NCI-H1105 treated with DMSO at 0.1 percent for 48 hours (cell line): Measurements from ENCODE around the gene ATP8B1.

Experiments
- DNase-seq: peaks from one replicate; lab custom pipeline; 2025; lab: John Stamatoyannopoulos, UW

Gene ATP8B1

DNA sequence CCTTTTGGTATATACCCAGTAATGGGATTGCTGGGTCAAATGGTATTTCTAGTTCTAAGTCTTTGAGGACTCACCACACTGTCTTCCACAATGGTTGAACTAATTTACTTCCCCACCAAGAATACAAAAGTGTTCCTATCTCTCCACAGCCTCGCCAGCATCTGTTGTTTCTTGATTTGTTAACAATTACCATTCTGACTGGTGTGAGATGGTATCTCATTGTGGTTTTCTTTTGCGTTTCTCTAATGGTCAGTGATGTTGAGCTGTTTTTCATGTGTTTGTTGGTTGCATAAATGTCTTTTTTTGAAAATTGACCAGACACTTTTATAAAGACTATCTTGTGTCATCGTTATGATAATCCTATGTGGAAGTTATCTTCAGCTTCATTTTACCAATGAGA is 16.0 kb upstream of the ATP8B1 start:
- DNase-seq: no peak

DNA sequence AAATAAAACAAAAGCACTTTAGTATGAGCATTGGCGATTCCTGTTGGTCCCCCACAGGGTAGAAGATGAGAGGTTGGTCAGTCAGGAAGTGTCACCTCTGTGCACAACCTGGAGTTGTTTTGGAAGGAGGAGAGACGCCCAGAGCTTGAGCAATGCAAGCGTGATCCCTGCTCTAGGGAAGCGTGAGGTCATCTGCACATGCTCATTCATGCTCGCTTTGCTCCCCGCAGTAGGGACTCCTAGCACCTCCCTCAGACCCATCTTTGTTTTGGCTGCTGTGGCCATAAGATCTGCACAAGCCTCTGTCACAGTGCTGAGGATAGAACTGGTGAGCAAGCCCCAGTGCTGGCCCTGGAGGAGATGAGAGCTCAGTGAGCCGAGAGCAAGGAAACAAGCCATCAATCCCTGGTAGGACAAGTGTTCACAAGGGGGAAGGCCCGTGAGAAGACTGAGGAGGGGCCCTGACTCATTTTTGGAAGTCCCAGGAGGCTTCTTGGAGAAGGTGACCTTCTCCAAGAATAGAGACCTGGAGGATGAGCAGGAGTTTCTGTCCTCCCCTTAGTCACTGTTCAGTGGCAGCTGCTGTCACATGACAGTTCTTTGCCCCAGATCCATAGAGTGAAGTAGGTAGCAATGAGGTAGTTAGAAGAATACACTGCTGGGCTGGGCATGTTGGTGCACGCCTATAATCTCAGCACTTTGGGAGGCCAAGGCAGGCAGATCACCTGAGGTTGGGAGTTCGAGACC is 13.3 kb upstream of the ATP8B1 start:
- DNase-seq: no peak

- no peak for DNase-seq
These were observed 11.4 kb upstream of the ATP8B1 start for GRCh38 chr18:57814555-57814954.

- DNase-seq: no peak
These were observed 10.1 kb upstream of the ATP8B1 start for GRCh38 chr18:57813245-57813644.

- no peak for DNase-seq
These were observed 9.0 kb upstream of the ATP8B1 start for GRCh38 chr18:57812126-57812477.

DNA sequence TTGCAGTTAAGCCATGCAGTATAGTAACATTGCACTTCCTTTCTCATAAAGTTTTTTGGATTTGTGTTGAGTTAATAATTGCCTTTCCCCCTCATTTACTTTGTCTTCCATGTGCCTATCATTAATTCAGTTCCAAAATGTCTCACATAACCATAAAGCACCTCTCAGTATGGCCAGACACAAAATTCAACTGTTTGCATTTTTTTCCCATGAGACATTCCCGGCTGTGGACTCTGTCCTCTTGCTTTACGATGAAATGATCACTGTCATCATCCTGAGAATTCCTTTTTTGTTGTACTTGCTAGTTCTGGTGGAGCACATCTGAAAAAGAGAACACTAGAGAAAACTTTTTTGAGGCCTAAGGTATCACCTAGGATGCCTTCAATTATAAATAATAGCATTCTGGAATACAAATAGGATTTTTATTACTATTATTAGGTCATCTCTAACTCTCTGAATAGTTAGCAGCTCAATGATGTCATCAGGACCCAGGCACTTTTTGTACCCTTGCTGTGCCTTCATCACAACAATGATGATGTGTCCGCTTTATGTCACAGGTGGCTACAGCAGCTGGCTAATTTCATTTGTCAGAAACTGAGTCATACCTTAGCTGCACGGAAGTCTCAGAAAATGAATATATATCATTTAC is 8.5 kb upstream of the ATP8B1 start:
- DNase-seq: no peak

DNA sequence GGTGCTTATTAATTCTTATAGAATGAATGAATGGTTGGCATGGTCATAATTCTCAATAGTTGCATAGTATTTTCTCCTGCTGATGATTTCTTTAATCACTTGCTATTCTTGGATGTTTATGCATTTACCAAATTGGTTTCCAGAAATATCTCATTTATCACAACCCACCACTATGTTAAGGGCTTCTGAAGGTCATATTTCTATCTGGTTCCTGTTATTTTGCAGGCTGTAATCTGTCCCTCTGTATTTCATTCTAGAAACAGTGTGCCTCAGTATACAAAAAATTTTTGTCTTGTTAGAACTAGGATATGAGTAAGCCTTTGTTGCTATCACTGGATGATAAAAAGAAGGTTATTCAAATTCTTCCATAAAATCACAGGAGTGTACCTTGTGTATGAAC is 6.1 kb upstream of the ATP8B1 start:
- DNase-seq: no peak

- DNase-seq: no peak
These were observed 4.4 kb upstream of the ATP8B1 start for GRCh38 chr18:57807336-57808117.

DNA sequence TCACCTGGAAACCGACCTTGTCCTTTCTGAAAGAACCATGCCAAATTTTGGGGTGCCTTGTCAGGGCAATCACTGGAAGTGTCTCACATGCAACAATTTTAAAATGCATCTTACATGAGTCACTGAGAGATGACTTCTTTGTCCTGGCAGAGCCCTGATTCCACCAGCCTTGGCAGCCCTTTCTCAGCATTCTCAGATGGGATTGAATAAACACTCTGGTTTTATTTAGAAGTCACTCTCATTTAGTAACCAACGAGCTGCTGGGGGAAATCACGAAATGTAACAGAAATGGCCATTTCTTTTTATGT is 3.8 kb upstream of the ATP8B1 start:
- DNase-seq: no peak

GRCh38 chr18:57806201-57806977 is 3.3 kb upstream of the ATP8B1 start:
- DNase-seq: no peak

DNA sequence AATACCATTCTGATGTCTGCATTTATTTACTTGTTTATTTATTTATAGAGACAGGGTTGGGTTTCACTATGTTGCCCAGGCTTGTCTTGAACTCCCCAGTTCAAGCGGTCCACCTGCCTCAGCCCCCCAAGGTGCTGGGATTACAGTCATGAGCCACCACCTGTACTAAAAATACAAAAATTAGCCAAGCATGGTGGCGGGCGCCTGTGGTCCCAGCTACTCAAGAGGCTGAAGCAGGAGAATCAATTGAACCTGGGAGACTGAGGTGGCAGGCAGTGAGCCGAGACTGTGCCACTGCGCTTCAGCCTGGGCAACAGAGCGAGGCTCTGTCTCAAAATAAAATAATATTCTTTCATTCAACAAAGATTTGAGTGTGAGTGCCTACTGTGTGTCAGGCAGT is 2.0 kb upstream of the ATP8B1 start:
- no peak for DNase-seq

GRCh38 chr18:57804557-57804956 is 1.4 kb upstream of the ATP8B1 start:
- no peak for DNase-seq

DNA sequence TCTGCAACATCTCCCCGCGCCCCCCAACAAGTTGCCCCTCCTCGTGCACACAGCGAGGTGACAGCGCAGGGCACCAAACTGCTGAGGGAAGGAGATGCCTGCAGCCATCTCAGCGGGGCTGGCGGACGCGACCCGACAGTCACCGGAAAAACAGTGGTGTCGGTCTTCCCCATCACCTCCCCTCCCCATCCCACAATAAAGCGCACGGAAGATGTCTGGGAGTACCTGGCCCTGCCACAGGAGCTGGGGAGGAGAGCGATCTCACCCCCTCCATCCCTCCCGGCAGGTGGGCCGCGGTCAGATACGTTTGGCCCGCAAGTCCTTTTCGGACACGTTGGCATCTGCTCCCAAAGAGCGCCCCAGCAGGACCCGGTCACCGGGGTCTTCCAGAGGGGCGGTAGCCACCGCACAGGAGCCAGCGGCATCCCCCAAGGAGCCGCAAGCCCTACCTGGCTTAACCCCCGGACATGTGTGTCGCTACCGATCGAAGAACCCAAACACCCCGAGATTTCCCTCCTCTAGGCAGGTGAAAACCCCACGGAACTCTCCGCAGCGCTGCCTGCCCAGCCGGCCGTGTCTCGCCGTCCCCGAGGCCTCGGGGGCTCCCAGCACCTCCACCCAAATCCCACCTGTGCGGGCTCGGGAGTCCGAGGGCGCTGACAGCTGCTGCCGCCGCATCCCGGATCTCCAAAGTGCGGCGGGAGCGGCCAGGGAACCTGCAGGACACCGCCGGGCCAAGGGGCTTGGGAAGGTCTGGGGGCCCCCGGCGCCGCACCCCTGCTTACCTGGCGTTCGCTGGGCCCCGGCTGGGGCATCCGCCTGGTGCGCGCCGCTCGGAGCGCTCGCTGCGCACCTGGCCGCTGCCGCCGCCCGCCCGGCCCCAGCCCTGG is 657 bp downstream of the ATP8B1 start:
- DNase-seq: peak; percentile 42

GRCh38 chr18:57801761-57802212 is 1.3 kb downstream of the ATP8B1 start:
- DNase-seq: peak; percentile 32

DNA sequence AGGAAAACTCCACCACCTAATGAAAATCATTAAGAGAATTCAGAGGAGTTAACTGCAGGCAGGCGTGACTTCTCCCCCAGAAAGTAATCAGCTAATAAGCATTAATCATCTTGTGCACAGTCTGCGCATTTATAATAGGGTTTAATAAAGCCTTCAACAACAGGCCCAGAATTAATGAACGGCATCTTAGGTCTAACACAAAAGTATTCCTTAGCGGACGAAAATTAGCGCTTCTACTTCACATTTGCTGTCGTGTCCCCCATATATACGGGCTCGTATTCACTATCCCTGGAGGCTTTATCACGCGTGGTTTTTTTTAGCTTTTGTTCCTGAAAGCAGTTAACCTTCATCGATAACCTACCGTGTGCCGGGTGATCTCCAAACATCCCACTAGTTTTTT is 1.8 kb downstream of the ATP8B1 start:
- DNase-seq: peak; percentile 21

DNA sequence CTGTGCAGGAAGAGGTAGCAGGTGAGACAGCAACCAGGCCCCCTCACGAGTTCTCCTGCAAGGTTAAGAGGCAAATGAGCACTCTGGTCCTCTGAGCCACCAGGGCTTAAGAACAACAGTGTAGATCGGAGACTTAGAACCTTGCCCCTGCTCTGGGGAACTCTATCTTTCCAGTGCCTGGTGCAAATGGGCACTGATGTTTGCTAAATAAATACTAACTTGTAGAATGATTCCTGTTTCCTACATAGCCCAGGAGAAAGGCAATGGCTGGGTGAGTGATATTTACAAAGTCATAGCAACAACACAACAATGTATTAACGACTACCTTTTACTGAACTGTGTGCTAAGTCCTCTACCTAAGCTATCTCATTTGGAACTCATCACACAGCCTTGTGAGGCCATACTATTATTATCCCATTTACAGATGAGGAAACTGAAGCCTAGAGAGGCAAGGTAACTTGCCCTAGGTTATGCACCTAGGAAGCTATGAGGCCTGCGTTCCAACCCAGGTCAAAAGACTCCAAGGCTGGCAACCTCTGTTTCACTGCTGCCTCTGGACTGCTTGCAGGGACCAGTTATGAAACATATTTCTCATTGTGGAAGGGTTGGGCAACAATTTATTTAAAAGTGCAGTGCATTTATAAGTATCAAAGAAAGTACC is 4.3 kb downstream of the ATP8B1 start:
- no peak for DNase-seq

DNA sequence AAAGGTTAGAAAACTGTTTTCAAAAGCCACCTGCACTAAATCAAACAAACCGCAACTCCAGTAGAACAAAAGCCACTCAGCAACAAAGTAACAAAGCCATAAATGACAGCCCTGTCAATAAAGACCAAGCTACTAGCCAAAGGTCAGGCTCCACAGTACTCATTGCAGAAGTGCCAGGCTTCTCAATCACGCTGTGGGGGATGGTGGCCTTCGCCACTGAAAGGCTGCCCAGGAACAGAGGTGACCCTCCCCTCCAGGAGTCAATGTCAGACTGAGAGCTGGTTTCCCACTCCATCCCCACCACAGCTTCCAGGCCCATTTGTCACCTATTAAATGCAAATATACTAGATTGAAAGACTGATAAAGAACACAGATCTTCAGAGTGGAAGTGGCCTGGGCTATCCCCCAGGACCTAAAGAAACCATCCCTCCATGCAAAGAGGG is 5.9 kb downstream of the ATP8B1 start:
- DNase-seq: peak; percentile 93

DNA sequence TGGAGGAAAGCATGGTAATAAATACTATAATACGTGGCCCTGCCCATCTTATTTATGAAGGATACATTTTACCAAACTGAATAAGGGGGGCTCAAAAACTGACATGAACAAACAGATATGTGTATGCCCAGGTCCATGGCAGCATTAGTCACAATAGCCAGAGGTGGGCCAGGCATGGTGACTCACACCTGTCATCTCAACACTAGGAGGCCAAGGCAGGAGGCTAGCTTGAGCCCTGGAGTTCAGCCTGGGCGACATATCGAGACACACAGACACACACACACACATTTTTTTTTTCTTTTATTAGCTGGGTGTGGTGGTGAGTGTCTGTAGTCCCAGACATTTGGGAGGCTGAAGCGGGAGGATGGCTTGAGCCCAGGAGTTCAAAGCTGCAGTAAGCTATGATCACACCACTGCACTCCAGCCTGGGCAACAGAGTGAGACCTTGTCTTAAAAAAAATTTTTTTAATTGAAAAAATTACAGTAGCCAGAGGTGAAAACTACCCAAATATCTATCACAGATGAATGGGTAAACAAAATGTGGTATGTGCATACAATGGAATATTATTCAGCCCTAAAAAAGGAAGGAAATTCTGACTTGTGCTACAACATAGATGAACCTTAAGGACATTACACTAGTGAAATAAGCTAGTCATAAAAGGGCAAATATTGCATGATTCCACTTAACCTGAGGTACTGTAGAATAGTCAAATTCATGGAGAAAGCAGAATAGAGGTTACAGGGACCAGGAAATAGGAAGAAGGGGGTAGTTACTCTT is 8.0 kb downstream of the ATP8B1 start:
- no peak for DNase-seq

GRCh38 chr18:57793302-57793986 is 9.7 kb downstream of the ATP8B1 start:
- no peak for DNase-seq
